Ovary (tissue), 9 donors: ENCODE results near the gene CCNL1. TPM values are rescaled to one million over a fixed set of nuclear protein-coding genes. Genes with fewer than 3 reads are reported as not detected.

Source experiments
- DNase-seq, 5 donors: peaks; one replicate each; pipeline ENCODE4 v3.0.0-alpha.2; 2019 to 2020
- H3K27ac ChIP-seq, 2 donors: fragments of 200-600 bp; one replicate each; pipeline versions ENCODE4 v1.5.1 to v1.8.0; 2019 to 2022
- H3K27me3 ChIP-seq: fragments of 200-600 bp; one replicate; pipeline ENCODE4 v1.8.0; 2022
- H3K36me3 ChIP-seq: fragments of 200-600 bp; sonication (generic); one replicate; pipeline ENCODE4 v1.5.1; 2019
- H3K4me1 ChIP-seq: one replicate; pipeline ENCODE4 v1.8.1; 2013; ENCODE audit warnings: mild to moderate bottlenecking, moderate library complexity; ENCODE audit not compliant: insufficient read depth
- H3K4me3 ChIP-seq: fragments of 200-600 bp; sonication (generic); one replicate; pipeline ENCODE4 v1.5.1; 2017
- H3K9me3 ChIP-seq, 2 donors: fragments of 200-600 bp in 1 of 2; sonication (generic) in 1 of 2; one replicate each; pipeline versions ENCODE4 v1.5.1 to v1.8.1; 2013 to 2019; ENCODE audit warnings: mild to moderate bottlenecking in 1 of 2, moderate library complexity in 1 of 2
- EP300 ChIP-seq: sonication (generic); formaldehyde crosslinking; IDR thresholded peaks from one replicate; pipeline ENCODE4 v1.6.1; 2017; ENCODE audit warnings: antibody characterized with exemption
- POLR2A ChIP-seq: fragments of 450-650 bp; IDR thresholded peaks from one replicate; pipeline ENCODE4 v1.6.1; 2017; ENCODE audit warnings: antibody characterized with exemption, mild to moderate bottlenecking, moderate library complexity
- WGBS, 3 donors: extraction: QIAGEN DNeasy Blood & Tissue Kit in 1 of 3; methylation state at CpG; one replicate each; pipeline versions ENCODE4 v1.1.5 to v1.1.7; 2013 to 2017; 5-methylcytosine and 5-hydroxymethylcytosine counted together
- intact Hi-C, 4 donors: fragments of 100-400 bp; cut with DNase I; formaldehyde crosslinking; loops; one replicate each; pipeline versions ENCODE4 v1.11.0 to v1.15.1; 2022 to 2023
- polyA plus RNA-seq, 2 donors: library from polyadenylated mRNA; stranded (reverse); fragments of 200-250 nt in 1 of 2; fragments of 350-450 nt in 1 of 2; fragmentation: Illumina TruSeq in 1 of 2; extraction: RNeasy Lipid Tissue Mini Kit (QIAGEN cat#74804) in 1 of 2; gene quantifications; one replicate each; pipeline ENCODE4 v1.2.3, GENCODE V29; 2013 to 2014
- total RNA-seq, 7 donors: library from RNA; depleted of rRNA in 2 of 7; stranded (reverse); fragments of >200 nt in 2 of 7; fragmentation: NEBNext Ultra II Directional in 3 of 7; extraction: Animal tissue kit (Norgen Biotek cat#: 25700) in 3 of 7; gene quantifications; one replicate each; pipeline versions ENCODE4 v1.1.0 to v1.2.4, GENCODE V29; 2016 to 2023
- TF ChIP-seq, protein P1 (sequence below), 3 donors: fragments of 450-650 bp in 2 of 3; fragments of 200-600 bp in 1 of 3; IDR thresholded peaks; one replicate each; pipeline versions ENCODE4 v1.5.1 to v1.8.0; 2016 to 2022; ENCODE audit warnings: antibody characterized with exemption in 3 of 3, mild to moderate bottlenecking in 1 of 3
- donor health status: DM: no; HTN: no; CAD: no; lungs with moderate emphysema.
- donor health status: DM: no; HTN: no; CAD: no.
- donor health status: Bipolar disorder and iron deficiency.
- donor health status: DM: yes; HTN: yes; CAD: no.
- donor health status: DM: no; HTN: no; CAD: no.
- donor health status: DM: yes; HTN: yes; CAD: no.

Gene CCNL1
- total and polyA plus RNA-seq, 9 donors = 67.6 to 514 (median 96.7) TPM

DNA sequence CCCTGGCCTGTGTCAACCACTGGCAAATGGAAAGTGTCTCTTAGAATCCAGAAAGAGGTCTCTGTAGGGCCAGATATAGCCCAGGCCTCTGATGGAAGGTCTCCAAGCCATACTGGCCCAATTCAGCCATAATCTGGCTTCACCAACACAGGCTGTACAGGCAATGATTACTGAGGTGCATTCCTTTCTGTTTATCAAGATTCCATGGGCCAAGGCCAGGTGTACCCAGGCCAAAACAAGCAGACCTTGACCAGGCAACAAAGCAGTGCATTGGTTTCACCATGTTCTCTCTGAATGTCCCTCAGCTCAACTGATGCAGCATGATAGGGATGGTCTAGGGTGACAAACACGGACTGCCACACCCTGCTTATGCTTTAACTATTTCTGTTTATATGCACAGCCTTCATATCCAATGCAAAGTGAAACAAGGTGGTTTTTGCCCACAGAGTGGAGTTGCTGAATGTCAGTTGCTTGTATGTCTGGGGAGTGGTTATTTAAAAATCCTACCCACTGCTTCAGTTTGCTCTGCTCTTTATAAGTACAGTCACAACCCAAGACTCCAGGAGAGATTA lies 25.2 kb downstream of the CCNL1 start:
- intact Hi-C loops = loop anchor here (5.0 to 10.0 kb wide), 9 partner anchors 47 to 1090 kb away; partner anchors contain the start of gene TIPARP (in 2 of the 4)
- Histone ChIP-seq H3K4me1 (peaks cover 13% of the 10 kb centered on the region), H3K27ac (peak overlapping the region in 1 of 2 donors; percentile 33), H3K4me3 (no peak overlapping the region), H3K27me3 (no peaks in the 10 kb centered on the region), H3K36me3 (no peaks in the 10 kb centered on the region), H3K9me3 (no peaks in the 10 kb centered on the region)
- 78 to 95% (median 89%) methylated on average over 1 of the region's 1 CpG for WGBS, 3 donors
- DNase-seq = no peak
- TF ChIP-seq POLR2A = no peak
- TF ChIP-seq, protein P1, sequence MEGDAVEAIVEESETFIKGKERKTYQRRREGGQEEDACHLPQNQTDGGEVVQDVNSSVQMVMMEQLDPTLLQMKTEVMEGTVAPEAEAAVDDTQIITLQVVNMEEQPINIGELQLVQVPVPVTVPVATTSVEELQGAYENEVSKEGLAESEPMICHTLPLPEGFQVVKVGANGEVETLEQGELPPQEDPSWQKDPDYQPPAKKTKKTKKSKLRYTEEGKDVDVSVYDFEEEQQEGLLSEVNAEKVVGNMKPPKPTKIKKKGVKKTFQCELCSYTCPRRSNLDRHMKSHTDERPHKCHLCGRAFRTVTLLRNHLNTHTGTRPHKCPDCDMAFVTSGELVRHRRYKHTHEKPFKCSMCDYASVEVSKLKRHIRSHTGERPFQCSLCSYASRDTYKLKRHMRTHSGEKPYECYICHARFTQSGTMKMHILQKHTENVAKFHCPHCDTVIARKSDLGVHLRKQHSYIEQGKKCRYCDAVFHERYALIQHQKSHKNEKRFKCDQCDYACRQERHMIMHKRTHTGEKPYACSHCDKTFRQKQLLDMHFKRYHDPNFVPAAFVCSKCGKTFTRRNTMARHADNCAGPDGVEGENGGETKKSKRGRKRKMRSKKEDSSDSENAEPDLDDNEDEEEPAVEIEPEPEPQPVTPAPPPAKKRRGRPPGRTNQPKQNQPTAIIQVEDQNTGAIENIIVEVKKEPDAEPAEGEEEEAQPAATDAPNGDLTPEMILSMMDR (IDR thresholded peaks at IDR 0.05) = no peak

DNA sequence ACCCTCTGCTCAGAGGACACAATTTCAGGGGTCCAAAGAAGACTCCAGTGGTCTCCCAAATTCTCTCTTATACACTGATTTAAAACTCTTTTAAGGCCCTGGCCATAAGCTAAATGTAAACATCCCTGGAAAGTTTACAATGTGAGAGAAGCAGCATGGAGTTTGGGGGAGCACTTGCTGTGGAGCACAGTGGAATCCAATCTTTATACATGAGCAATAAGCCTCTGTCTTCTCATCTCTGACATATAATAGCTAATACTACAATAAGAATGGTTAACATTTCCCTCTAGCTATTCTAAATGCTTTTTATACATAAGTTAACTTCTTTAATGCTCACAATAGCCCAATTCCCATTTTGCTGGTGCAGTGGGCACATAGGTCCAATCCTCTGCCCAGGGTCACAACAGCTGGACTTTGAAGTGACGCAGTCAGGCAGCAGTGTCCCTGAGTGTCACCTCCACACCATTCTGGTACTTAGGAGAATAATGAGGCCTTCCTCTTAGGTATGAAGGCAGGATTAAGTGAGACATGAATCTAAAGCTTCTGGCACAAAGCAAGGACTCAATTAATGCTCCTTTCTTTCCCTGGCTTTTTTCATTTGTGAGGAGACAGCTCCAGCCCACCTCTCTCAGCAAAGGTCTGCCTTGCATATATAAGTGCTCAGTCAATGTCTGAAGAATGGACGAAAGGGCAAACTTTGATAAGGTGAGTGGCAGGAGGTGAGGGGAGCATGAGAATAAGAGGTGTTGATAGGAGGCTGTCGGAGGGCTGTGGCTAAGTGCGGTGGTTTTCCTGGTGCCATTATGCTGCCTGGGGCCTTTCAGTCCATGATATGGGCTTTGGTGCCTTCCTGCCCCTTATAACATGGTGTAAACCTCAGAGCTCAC lies 26.3 kb downstream of the CCNL1 start:
- WGBS, 3 donors = 82 to 83% (median 83%) methylated on average over 4 of the region's 4 CpGs
- Histone ChIP-seq H3K36me3 (no peaks in the 10 kb centered on the region), H3K4me1 (peaks cover 16% of the 10 kb centered on the region), H3K9me3 (no peaks in the 10 kb centered on the region), H3K4me3 (no peak overlapping the region), H3K27ac (no peak overlapping the region), H3K27me3 (no peaks in the 10 kb centered on the region)
- DNase-seq = no peak
- intact Hi-C loops = loop anchor here (5.0 to 10.0 kb wide), 8 partner anchors 46 to 1089 kb away; no protein-coding TSS in a partner anchor
- TF ChIP-seq EP300 (no peak), POLR2A (no peak)
- TF ChIP-seq, protein P1 (IDR thresholded peaks at IDR 0.05) = no peak

DNA sequence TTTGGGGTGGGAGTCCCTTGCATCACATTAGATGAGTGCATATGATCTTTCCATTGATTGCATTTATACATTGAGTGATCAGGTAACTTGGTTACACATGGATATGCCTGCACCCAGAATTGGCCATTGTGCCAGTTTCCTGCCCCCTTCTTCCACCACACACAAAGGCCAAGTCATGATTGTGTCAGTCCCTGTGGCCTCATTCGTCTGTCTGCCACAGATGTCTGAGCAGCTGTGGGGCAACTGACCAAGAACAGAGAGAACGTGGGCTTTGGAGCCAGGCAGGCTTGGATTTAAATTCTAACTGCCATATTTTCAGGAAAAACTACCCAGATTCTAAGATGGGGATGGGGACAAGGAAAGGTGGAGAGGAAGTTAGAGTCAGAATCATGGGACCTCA lies 27.0 kb downstream of the CCNL1 start:
- Histone ChIP-seq H3K9me3 (no peaks in the 10 kb centered on the region), H3K4me1 (peaks cover 16% of the 10 kb centered on the region), H3K27ac (no peak overlapping the region), H3K36me3 (no peaks in the 10 kb centered on the region), H3K4me3 (no peak overlapping the region), H3K27me3 (no peaks in the 10 kb centered on the region)
- 82 to 85% (median 85%) methylated on average over 2 of the region's 2 CpGs for WGBS, 3 donors
- intact Hi-C loops = loop anchor here (5.0 to 10.0 kb wide), 8 partner anchors 46 to 1088 kb away; no protein-coding TSS in a partner anchor
- DNase-seq = no peak
- TF ChIP-seq, protein P1 (IDR thresholded peaks at IDR 0.05) = no peak
- TF ChIP-seq POLR2A = no peak

DNA sequence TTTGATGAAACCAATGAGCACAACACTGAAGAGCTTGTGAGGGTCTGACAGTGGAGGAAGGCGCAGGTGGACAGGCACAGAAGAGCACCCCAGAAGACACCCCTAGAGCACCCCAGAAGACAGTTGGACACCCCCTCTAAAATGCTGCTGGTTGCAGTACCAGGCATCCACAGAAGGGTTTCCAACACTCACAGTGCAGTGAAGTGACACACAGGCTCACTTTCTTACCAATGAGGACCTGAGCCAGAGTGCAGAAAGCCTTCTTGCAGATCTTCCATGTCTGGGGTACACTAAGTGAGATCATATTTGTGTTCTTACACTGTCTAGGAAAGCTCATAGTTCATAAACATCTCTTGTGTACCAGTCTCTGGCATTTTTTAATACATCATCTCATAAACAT lies 27.6 kb downstream of the CCNL1 start:
- no peaks in the 10 kb centered on the region for H3K36me3 ChIP-seq
- 98 to 100% (median 100%) methylated on average over 1 of the region's 1 CpG for WGBS, 3 donors
- intact Hi-C loops = loop anchor here (5.0 to 10.0 kb wide), 8 partner anchors 45 to 1088 kb away; no protein-coding TSS in a partner anchor

More for the DNA sequence above, 27.6 kb downstream of the CCNL1 start:
- Histone ChIP-seq H3K27ac (no peak overlapping the region), H3K4me1 (peaks cover 16% of the 10 kb centered on the region), H3K27me3 (no peaks in the 10 kb centered on the region), H3K9me3 (no peaks in the 10 kb centered on the region), H3K4me3 (no peak overlapping the region)
- no peak for TF ChIP-seq EP300
- TF ChIP-seq, protein P1 (IDR thresholded peaks at IDR 0.05) = no peak
- no peak for TF ChIP-seq POLR2A
- no peak for DNase-seq
